Liver (tissue), 9 donors: Measurements from ENCODE around the gene PDXDC1. TPM values are rescaled to one million over a fixed set of nuclear protein-coding genes. Genes with fewer than 3 reads are reported as not detected.
A peak's percentile ranks its signal among the peaks of the same experiment; 100 is the strongest.
"Not testable (repeated sequence)": the region's sequence is repeated elsewhere in the genome, so short reads cannot be mapped to it uniquely, and the experiment has no call there.

Experiments used
- DNase-seq: peaks from one replicate; pipeline ENCODE4 v3.0.0-alpha.2; 2017; ENCODE audit warnings: low spot score
- H3K27ac ChIP-seq, 2 donors: one replicate each; pipeline ENCODE4 v1.7.0; 2013; ENCODE audit warnings: inconsistent platforms in 2 of 2, low read length in 2 of 2, control low read depth in 1 of 2, low read depth in 1 of 2, mild to moderate bottlenecking in 1 of 2
- H3K27me3 ChIP-seq, 4 donors: one replicate each; pipeline versions ENCODE4 v1.6.1 to v1.7.0; 2013; ENCODE audit warnings: low read length in 3 of 4, inconsistent platforms in 1 of 4, mild to moderate bottlenecking in 1 of 4, moderate library complexity in 1 of 4; ENCODE audit not compliant: control insufficient read depth in 4 of 4, insufficient read depth in 4 of 4
- H3K36me3 ChIP-seq, 4 donors: one replicate each; pipeline versions ENCODE4 v1.6.1 to v1.7.0; 2013; ENCODE audit warnings: low read length in 3 of 4, mild to moderate bottlenecking in 3 of 4, low read depth in 1 of 4, moderate library complexity in 1 of 4; ENCODE audit not compliant: control insufficient read depth in 4 of 4, insufficient read depth in 3 of 4
- H3K4me1 ChIP-seq, 4 donors: one replicate each; pipeline versions ENCODE4 v1.6.1 to v1.7.0; 2013; ENCODE audit warnings: low read length in 3 of 4, mild to moderate bottlenecking in 3 of 4, moderate library complexity in 1 of 4; ENCODE audit not compliant: control insufficient read depth in 4 of 4, insufficient read depth in 4 of 4
- H3K4me3 ChIP-seq, 3 donors: one replicate each; pipeline versions ENCODE4 v1.6.1 to v1.7.0; 2013; ENCODE audit warnings: low read length in 3 of 3, control low read depth in 1 of 3, low read depth in 1 of 3, mild to moderate bottlenecking in 1 of 3
- H3K9ac ChIP-seq, 2 donors: one replicate each; pipeline ENCODE4 v1.7.0; 2013; ENCODE audit warnings: low read length in 2 of 2, mild to moderate bottlenecking in 2 of 2, moderate library complexity in 2 of 2, control low read depth in 1 of 2, low read depth in 1 of 2
- H3K9me3 ChIP-seq, 4 donors: one replicate each; pipeline versions ENCODE4 v1.6.1 to v1.7.0; 2013; ENCODE audit warnings: low read length in 3 of 4; ENCODE audit not compliant: control insufficient read depth in 4 of 4
- NR2F2 ChIP-seq: IDR thresholded peaks from 2 replicates; pipeline ENCODE4 v1.6.1; 2016; ENCODE audit warnings: antibody characterized with exemption
- WGBS: extraction: QIAGEN DNeasy Blood & Tissue Kit; methylation state at CpG from one replicate; pipeline ENCODE4 v1.1.7; 2013; 5-methylcytosine and 5-hydroxymethylcytosine counted together
- polyA plus RNA-seq, 2 donors: library from polyadenylated mRNA; stranded (reverse) in 1 of 2; unstranded in 1 of 2; fragments of 200-250 nt in 1 of 2; fragments of >200 nt in 1 of 2; fragmentation: Nextera tagmentation in 1 of 2; extraction: Ambion mirVana in 1 of 2; gene quantifications; one replicate each; pipeline versions ENCODE4 v1.2.1 to v1.2.3, GENCODE V29; 2013 to 2015
- total RNA-seq, 2 donors: library from RNA; depleted of rRNA; stranded (reverse); fragments of >200 nt; gene quantifications; one replicate each; pipeline ENCODE4 v1.2.3, GENCODE V29; 2014
- donor health status: healthy.
- donor health status: healthy.
- donor health status: healthy.
- donor health status: healthy.
- donor health status: healthy.

Gene PDXDC1
- total and polyA plus RNA-seq, 4 donors: 44.7 to 165 (median 58.0) TPM

DNA sequence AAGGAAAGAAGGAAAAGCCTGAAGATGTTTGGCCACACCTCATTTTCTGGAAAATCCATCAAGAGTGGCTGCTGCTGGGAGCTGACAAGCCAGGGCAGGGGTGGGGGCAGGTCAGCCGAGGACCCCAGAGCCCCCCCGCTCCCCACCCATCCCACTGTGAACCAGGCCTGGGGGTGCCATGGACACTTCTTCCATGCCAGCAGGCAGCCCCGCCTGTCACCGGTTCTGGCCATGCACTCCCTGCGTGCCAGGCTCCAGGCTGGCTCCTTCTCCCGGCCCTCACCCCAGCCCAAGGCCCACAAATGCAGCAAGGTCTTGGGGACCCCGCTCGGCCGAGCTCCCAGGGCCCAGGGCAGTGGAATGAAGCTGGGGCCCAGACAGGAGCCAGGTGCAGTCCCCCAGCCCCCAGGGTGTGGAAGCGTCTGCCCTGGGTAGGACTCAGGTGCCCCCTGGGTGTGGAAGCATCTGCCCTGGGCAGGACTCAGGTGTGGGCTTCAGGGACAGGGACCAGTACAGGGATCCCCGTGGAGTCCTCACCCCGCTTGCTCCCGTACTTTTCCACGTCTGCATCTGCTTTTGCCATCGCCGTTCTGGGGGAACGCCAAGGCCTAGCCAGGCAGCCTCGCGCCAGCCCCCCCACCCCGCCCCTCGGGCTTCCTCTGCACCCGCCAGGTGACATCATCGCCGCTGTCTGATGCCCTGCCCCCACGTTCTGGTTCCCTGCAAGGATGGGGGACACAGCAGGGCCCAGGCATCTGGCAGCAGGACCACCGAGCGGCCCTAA, 167.5 kb downstream of the PDXDC1 start:
- H3K9ac ChIP-seq, H3K9me3 ChIP-seq, H3K4me1 ChIP-seq, H3K36me3 ChIP-seq, DNase-seq, H3K27me3 ChIP-seq, H3K27ac ChIP-seq, H3K4me3 ChIP-seq: not testable (repeated sequence)
- WGBS: 89% methylated on average over 20 of the region's 27 CpGs

DNA sequence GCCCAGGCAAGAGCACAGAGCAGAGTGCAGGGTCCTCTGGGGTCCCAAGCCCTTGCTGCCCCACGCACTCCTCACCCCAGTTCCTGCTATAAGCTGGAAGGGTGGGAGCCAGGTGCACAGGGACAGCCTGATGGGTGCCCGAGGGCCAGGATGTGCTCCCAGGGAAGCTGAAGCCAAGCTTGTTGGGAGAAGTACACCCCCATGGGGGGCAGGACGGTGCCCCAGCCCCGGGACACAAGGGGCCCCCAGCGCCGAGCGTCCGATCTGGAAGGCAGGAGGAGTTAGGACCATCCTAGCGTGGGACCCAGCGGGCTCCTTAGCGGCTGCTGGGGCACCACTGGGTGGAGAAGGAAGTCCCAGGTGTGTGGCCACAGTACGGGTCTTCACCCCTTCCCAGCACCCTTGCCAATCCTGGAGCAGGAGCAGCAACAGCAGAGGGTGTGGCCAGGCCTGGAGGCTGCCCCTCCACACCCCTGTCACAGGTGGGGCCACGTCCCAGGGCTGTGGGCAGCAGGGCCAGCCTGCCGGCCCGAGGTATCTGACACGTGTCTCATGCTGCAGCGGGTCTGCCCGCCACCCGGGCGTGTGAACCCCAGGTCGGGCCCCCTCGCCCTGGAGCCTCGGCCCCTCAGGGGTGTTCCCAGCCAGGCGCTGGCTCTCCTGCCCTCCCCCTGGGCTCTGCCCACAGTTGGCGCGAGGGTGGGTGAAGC, 168.2 kb downstream of the PDXDC1 start:
- H3K9me3 ChIP-seq, H3K4me1 ChIP-seq, H3K27me3 ChIP-seq, H3K27ac ChIP-seq, H3K4me3 ChIP-seq, DNase-seq, H3K9ac ChIP-seq, H3K36me3 ChIP-seq: not testable (repeated sequence)
- 86% methylated on average over 22 of the region's 26 CpGs for WGBS

DNA sequence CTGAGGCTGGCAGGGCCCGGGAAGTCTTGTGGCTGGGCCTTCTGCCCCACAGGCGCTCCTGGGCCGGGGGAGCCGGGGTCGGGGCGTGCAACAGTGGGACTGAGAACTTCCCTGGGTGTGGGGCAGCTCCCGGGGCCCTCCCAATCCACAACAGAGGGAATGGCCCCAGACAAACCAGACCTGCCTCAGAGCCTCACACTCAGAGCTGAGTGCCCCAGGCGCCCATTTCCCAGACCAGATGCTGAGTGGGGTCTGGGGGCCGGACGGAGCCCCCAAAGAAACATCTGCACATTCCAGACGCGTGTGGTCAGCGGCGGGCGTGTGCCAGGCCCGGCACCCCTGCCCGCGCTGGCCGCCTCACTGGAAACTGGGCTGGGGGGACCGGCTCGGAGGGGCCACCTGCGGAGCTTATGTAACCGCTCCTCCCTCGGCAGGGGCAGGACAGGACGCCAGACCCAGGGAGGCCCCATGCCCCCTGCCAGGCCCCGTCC, 168.8 kb downstream of the PDXDC1 start:
- not testable (repeated sequence) for H3K4me1 ChIP-seq, H3K9me3 ChIP-seq, H3K27me3 ChIP-seq, H3K4me3 ChIP-seq, DNase-seq, H3K9ac ChIP-seq, H3K36me3 ChIP-seq
- H3K27ac ChIP-seq: peak overlapping the region in 1 of 2 donors; percentile 3
- WGBS: 78% methylated on average over 25 of the region's 26 CpGs

DNA sequence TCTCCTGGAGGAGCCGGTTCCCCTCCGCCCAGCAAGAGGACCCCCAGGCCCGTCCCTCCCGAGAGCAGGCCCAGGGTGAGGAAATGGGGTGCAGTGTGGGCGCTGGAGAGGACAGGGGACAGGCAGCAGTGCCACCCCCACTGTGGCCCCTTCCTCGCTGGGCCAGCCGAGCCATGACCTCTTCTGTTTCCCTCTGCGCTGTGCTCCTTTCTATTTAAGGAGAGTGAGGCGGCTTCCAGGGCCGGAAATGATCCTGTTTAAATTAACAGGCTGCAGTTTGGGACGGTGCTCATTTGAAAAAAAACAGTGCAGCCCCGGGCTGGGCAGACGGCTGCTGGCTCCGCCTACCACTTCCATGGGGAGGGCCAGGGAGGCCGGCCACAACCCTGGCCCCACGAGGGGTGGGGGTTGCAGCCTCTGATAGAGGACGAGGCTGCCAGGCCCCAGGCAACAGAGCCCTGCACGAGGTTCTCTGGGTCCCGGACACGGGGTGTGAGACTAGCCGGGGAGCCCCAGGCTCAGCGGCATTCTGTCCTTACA, 169.3 kb downstream of the PDXDC1 start:
- H3K4me1 ChIP-seq, H3K36me3 ChIP-seq, H3K9ac ChIP-seq, DNase-seq, H3K27me3 ChIP-seq, H3K4me3 ChIP-seq, H3K9me3 ChIP-seq: not testable (repeated sequence)
- 67% methylated on average over 22 of the region's 22 CpGs for WGBS
- peak; percentile 27 for TF ChIP-seq NR2F2
- H3K27ac ChIP-seq: peak overlapping the region in 1 of 2 donors; percentile 3

DNA sequence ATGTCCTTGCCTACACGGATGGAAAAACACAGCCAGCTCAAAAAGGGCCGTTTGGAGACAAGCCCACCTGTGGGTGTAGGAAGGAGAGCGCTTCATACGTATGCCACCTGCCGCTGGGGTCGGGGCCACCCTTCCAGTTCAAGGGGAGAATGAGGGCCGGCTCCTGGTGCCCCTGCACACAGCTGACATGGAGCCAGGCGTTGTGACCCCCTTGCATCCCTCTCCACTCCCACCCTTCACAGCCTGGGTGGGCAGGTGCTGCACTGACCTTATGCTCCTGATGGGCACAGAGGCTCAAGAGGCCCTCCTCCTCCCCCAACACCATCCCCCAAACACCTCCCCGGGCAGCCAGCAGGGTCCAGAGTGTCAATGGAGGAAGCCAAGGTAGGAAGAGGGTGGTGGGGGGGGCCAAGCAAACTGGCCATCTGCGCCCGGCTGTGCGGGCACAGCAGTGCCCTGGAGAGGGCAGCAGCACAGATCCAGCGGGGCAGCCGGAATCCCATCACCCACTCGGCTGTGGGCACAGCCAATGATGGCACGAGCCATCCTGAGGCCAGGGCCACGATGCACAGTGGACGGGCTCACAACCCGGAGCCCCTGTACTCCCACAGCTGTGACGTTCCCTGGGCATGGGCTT, 170.1 kb downstream of the PDXDC1 start:
- not testable (repeated sequence) for H3K4me1 ChIP-seq, H3K4me3 ChIP-seq, H3K9ac ChIP-seq, H3K36me3 ChIP-seq, H3K27ac ChIP-seq, DNase-seq, H3K27me3 ChIP-seq, H3K9me3 ChIP-seq
- WGBS: 83% methylated on average over 20 of the region's 20 CpGs

DNA sequence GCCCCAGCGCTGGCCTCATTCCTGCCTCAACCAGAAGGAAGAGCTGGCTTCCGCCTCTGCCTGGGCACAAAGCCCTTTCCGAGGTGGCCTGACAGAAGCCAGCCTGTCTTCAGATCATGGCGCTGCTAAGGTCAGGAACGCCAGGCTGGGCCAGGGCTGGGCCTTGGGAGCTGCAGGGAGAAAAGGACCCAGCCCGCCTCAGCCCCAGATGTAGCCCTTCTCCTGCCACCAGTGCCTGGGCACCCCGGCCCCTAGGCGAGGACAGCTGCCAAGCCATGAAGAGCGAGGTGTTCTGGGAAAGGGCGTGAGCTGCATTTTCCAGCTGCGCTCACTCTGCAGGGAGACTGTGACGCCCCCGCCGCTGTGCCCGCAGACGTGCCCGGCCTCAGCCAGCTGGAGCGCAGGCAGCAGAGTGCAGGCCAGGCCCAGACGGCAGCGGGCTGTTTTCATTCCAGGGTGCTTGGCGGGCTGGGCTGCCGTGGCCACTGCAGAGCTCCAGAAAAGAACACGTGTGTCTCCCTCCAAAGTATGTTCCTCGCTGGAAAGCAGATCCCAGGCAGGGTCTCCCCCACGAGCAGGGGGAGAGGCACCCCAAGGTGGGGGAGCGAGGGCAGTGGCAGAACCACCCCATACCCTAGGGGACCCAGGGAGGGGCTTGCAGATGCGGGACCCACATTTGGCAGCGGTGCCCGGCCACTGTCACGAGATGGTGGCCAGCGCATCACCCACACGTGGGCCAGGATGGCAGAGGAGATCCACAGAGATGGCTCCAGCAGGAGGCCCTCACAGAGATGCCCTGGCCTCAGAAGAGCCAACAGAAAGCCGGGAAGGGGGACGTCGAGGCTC, 170.8 kb downstream of the PDXDC1 start:
- H3K36me3 ChIP-seq, DNase-seq, H3K9me3 ChIP-seq, H3K4me3 ChIP-seq, H3K9ac ChIP-seq, H3K27ac ChIP-seq, H3K27me3 ChIP-seq, H3K4me1 ChIP-seq: not testable (repeated sequence)
- WGBS: 93% methylated on average over 35 of the region's 35 CpGs

DNA sequence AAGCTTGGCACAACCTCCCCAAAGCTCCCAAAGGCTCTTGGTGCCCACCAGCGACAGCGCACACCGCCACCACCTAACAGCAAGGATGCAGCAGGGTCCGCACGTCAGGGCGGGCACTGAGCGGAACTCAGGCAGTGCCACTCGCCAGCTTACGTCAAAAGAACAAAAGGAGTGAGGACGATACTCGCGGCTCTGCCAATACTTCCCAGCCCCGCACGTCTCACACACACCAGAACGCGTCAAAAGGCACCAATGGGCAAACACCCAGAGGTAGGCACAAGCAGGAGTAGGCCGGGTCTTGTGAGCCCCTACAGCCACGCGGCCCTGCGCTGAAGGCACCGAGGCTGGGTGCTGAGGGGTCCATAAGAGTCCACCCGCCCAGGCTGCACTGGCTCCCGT, 171.4 kb downstream of the PDXDC1 start:
- not testable (repeated sequence) for H3K27ac ChIP-seq, DNase-seq
- WGBS: 97% methylated on average over 23 of the region's 23 CpGs

More for the DNA sequence above, 171.4 kb downstream of the PDXDC1 start:
- H3K9ac ChIP-seq, H3K9me3 ChIP-seq, H3K4me1 ChIP-seq, H3K36me3 ChIP-seq, H3K4me3 ChIP-seq, H3K27me3 ChIP-seq: not testable (repeated sequence)
